Kidney (tissue), 14 donors: ENCODE results near the gene B4GALNT1. TPM values are rescaled to one million over a fixed set of nuclear protein-coding genes. Genes with fewer than 3 reads are reported as not detected.

ENCODE experiments used
- DNase-seq, 5 donors: peaks; one replicate each; pipeline ENCODE4 v3.0.0-alpha.2; 2013 to 2020
- FAIRE-seq: peaks from 2 replicates; lab custom pipeline; 2012; peaks lifted over from hg19 to GRCh38; lab: Jason Lieb, UNC
- H3K27ac ChIP-seq, 2 donors: one replicate each; pipeline ENCODE4 v1.7.0; 2013; ENCODE audit warnings: low read depth in 2 of 2, low read length in 2 of 2, inconsistent platforms in 1 of 2
- H3K27me3 ChIP-seq: one replicate; pipeline ENCODE4 v1.7.1; 2013; ENCODE audit warnings: low read length, inconsistent platforms; ENCODE audit not compliant: control insufficient read depth, insufficient read depth
- H3K36me3 ChIP-seq, 3 donors: one replicate each; pipeline versions ENCODE4 v1.7.0 to v1.7.1; 2013; ENCODE audit warnings: low read length in 3 of 3, control low read depth in 1 of 3, inconsistent platforms in 1 of 3; ENCODE audit not compliant: insufficient read depth in 3 of 3, control insufficient read depth in 2 of 3
- H3K4me1 ChIP-seq, 3 donors: one replicate each; pipeline versions ENCODE4 v1.7.0 to v1.7.1; 2013; ENCODE audit warnings: low read length in 3 of 3, inconsistent platforms in 1 of 3, low read depth in 1 of 3; ENCODE audit not compliant: control insufficient read depth in 2 of 3, insufficient read depth in 2 of 3
- H3K4me3 ChIP-seq, 3 donors: one replicate each; pipeline versions ENCODE4 v1.7.0 to v1.8.1; 2013; ENCODE audit warnings: low read length in 3 of 3, control low read depth in 1 of 3, inconsistent platforms in 1 of 3
- H3K9ac ChIP-seq, 3 donors: one replicate each; pipeline versions ENCODE4 v1.7.0 to v1.7.1; 2013; ENCODE audit warnings: low read length in 3 of 3, control low read depth in 1 of 3, inconsistent platforms in 1 of 3
- H3K9me3 ChIP-seq, 3 donors: one replicate each; pipeline versions ENCODE4 v1.7.0 to v1.7.1; 2013; ENCODE audit warnings: low read length in 3 of 3, control low read depth in 1 of 3, inconsistent platforms in 1 of 3; ENCODE audit not compliant: control insufficient read depth in 2 of 3, insufficient read depth in 1 of 3
- intact Hi-C: fragments of 100-400 bp; cut with DNase I; formaldehyde crosslinking; loops from one replicate; pipeline ENCODE4 v1.11.1; 2022
- polyA plus RNA-seq: library from polyadenylated mRNA; stranded (reverse); fragments of 350-450 nt; fragmentation: Illumina TruSeq; extraction: RNeasy Lipid Tissue Mini Kit (QIAGEN cat#74804); gene quantifications from one replicate; pipeline ENCODE4 v1.2.3, GENCODE V29; 2014; ENCODE audit warnings: low read depth, low replicate concordance; ENCODE audit not compliant: insufficient read depth
- total RNA-seq: library from RNA; stranded (reverse); fragmentation: NEBNext Ultra II Directional; extraction: Animal tissue kit (Norgen Biotek cat#: 25700); gene quantifications from one replicate; pipeline ENCODE4 v1.2.1, GENCODE V29; 2021
- TF ChIP-seq, protein P1 (sequence below): IDR thresholded peaks from 3 replicates; pipeline ENCODE4 v1.5.1; 2012; ENCODE audit warnings: mild to moderate bottlenecking, moderate library complexity, borderline replicate concordance; ENCODE audit not compliant: insufficient read depth; ENCODE audit errors: extremely low read depth
- donor health status: control.
- donor health status: control.
- donor health status: control.
- donor health status: control.
- donor health status: control.
- donor health status: DM: yes; HTN: yes; CAD: no.
- donor health status: Normal renal cell carcinoma (clear cell type).

Gene B4GALNT1
- total and polyA plus RNA-seq, 2 donors from 2014 or later = 1.6 to 2.0 TPM

DNA sequence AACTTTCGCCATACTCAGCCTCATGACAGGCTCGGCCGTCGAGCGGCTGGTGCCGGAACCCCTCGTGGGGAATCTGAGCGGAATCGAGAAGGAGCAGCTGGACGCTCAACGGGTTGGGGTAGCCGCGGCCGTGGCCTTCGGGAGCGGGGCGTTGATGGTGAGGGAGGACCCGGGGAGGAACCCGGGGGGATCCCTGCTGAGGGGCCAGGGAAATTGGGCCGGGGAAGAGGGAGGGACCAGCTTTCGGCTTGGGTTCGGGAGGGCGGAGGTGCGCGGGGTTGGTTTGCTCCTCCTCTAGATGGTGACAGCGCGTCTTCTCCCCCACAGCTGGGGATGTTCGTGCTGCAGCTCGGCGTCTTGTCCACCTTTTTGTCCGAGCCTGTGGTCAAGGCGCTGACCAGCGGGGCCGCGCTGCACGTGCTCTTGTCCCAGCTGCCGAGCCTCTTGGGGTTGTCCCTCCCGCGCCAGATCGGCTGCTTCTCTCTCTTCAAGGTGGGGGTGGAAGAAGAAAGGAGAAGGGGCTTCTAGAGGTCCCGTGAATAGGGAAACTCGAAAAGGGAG is 12.0 kb downstream of the B4GALNT1 start:
- peak in 2 of 5 donors; percentile 44 to 84 for DNase-seq
- no peaks in the 10 kb centered on the region for H3K36me3 ChIP-seq
- peak overlapping the region in 1 of 3 donors; percentile 58 for H3K4me3 ChIP-seq
- H3K9ac ChIP-seq = no peak overlapping the region
- intact Hi-C loops = loop anchor here (5.0 kb wide), 1 partner anchor 39 kb away; no protein-coding TSS in a partner anchor
- peaks cover 0 to 16% (median 5%) of the 10 kb centered on the region in 3 donors for H3K4me1 ChIP-seq
- no peaks in the 10 kb centered on the region for H3K9me3 ChIP-seq
- no peak overlapping the region for H3K27ac ChIP-seq
- H3K27me3 ChIP-seq = peaks cover 36% of the 10 kb centered on the region
- TF ChIP-seq, protein P1, sequence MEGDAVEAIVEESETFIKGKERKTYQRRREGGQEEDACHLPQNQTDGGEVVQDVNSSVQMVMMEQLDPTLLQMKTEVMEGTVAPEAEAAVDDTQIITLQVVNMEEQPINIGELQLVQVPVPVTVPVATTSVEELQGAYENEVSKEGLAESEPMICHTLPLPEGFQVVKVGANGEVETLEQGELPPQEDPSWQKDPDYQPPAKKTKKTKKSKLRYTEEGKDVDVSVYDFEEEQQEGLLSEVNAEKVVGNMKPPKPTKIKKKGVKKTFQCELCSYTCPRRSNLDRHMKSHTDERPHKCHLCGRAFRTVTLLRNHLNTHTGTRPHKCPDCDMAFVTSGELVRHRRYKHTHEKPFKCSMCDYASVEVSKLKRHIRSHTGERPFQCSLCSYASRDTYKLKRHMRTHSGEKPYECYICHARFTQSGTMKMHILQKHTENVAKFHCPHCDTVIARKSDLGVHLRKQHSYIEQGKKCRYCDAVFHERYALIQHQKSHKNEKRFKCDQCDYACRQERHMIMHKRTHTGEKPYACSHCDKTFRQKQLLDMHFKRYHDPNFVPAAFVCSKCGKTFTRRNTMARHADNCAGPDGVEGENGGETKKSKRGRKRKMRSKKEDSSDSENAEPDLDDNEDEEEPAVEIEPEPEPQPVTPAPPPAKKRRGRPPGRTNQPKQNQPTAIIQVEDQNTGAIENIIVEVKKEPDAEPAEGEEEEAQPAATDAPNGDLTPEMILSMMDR = no peak
- no peak for FAIRE-seq

DNA sequence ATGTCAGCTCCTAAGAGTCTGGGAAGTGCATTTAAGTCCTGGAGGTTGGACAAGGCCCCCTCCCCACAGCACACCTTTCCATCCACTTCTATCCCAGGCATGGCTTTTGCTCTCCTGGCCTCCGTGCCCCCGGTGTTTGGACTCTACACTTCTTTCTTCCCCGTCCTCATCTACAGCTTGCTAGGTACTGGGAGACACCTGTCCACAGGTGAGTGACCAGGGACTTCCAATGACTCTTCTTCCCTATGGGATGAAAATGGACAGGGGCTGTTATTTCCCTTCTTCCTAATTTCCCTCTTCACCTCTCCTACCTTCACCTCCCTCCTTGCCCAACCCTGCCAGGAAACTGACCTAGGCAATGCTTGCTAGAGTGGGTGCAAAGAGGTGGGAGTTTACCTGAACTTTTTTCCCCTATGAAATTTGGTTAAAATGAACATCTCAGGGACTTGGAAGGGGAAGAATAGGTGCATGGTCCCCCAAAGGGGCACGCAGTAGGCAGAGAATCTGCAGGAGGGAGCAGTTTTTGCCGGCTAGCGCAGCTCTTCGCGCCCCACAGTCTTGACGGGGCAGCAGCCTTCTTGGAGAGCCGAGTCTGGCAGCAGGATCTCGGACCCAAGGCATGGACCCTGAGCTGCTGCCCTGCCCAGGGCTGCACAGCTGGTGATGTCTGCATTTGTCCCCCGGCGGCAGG is 12.6 kb downstream of the B4GALNT1 start:
- Histone ChIP-seq H3K4me3 (no peak overlapping the region), H3K27ac (no peak overlapping the region), H3K36me3 (no peaks in the 10 kb centered on the region), H3K27me3 (peaks cover 35% of the 10 kb centered on the region), H3K4me1 (peaks cover 0 to 16% (median 5%) of the 10 kb centered on the region in 3 donors), H3K9me3 (no peaks in the 10 kb centered on the region), H3K9ac (no peak overlapping the region)
- FAIRE-seq = no peak
- no peak for DNase-seq
- intact Hi-C loops = loop anchor here (5.0 kb wide), 1 partner anchor 38 kb away; no protein-coding TSS in a partner anchor
- TF ChIP-seq, protein P1 = no peak

DNA sequence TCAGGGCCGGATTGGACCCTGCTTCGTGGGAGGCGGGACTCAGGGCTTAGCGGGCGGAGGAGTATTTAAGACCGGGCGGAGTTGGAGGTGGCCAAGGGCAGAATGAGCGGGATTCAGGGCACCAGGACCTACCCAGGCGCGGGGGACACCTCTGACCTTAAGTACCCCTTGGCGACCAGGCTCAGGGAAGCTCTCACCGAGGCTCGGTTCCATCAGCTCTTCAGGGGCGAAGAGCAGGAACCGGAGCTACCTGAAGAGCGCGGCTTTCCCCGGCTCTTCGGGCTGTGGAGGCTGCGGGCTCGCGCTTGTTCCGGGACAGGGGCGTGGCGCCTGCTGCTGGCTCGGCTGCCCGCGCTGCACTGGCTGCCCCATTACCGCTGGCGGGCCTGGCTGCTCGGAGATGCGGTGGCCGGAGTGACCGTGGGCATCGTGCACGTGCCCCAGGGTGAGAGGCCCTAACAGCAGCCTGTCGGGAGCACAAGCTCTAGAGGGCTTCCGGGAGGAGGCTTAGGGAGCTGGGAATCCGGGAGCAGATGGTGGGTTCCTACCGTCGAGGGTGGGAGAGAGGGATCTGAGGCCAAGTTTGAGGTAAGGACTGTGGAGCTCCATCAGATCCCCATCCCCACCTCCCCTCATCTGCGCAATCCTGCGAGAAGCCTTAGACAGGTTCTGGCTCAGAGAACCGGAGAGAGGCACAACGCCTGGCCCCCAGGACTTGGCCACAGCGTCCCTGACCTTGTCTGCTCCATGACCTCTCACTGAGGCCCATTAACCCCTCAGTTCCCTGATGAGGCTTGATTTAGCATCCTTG is 13.4 kb downstream of the B4GALNT1 start:
- FAIRE-seq (no peak), DNase-seq (peak in 2 of 5 donors; percentile 33 to 72)

More for the DNA sequence above, 13.4 kb downstream of the B4GALNT1 start:
- Histone ChIP-seq H3K36me3 (no peaks in the 10 kb centered on the region), H3K4me1 (peaks cover 0 to 16% (median 5%) of the 10 kb centered on the region in 3 donors), H3K4me3 (no peak overlapping the region), H3K9me3 (no peaks in the 10 kb centered on the region), H3K27ac (no peak overlapping the region), H3K9ac (no peak overlapping the region), H3K27me3 (peaks cover 30% of the 10 kb centered on the region)
- intact Hi-C loops = loop anchor here (5.0 kb wide), 1 partner anchor 37 kb away; no protein-coding TSS in a partner anchor
- TF ChIP-seq, protein P1 = no peak
